Body of pancreas (tissue), 4 donors: ENCODE results near the gene MOK. TPM values are rescaled to one million over a fixed set of nuclear protein-coding genes. Genes with fewer than 3 reads are reported as not detected.

Experiments
- ATAC-seq: fragments of 150-250 bp; one replicate; pipeline ENCODE4 v1.9.1; 2016
- DNase-seq, 4 donors: peaks; one replicate each; pipeline ENCODE4 v3.0.0-alpha.2; 2019
- H3K27ac ChIP-seq, 4 donors: fragments of 200-600 bp; sonication (generic); 1 replicate in 3 of 4; 2 replicates in 1 of 4; pipeline versions ENCODE4 v1.5.1 to v1.6.1; 2016 to 2019; ENCODE audit warnings: mild to moderate bottlenecking in 1 of 4, mixed read lengths in 1 of 4, moderate library complexity in 1 of 4
- H3K27me3 ChIP-seq, 2 donors: fragments of 200-600 bp; sonication (generic); one replicate each; pipeline ENCODE4 v1.6.0; 2016; ENCODE audit warnings: mild to moderate bottlenecking in 1 of 2
- H3K36me3 ChIP-seq, 2 donors: fragments of 200-600 bp; sonication (generic); replicated peaks in 1 of 2; 2 replicates each; pipeline ENCODE4 v1.5.1; 2016; ENCODE audit warnings: low read depth in 2 of 2; ENCODE audit not compliant: insufficient read depth in 1 of 2
- H3K4me1 ChIP-seq: fragments of 200-600 bp; sonication (generic); one replicate; pipeline ENCODE4 v1.6.0; 2016
- H3K4me3 ChIP-seq, 2 donors: fragments of 200-600 bp; sonication (generic); 1 replicate in 1 of 2; 2 replicates in 1 of 2; pipeline ENCODE4 v1.5.1; 2016 to 2019
- H3K9me3 ChIP-seq, 3 donors: fragments of 200-600 bp; sonication (generic); 1 replicate in 2 of 3; 2 replicates in 1 of 3; pipeline ENCODE4 v1.5.1; 2016
- POLR2A ChIP-seq, 3 donors: fragments of 450-650 bp; IDR thresholded peaks; one replicate each; pipeline ENCODE4 v1.6.1; 2016; ENCODE audit warnings: antibody characterized with exemption in 3 of 3, mild to moderate bottlenecking in 2 of 3
- WGBS, 2 donors: methylation state at CpG; one replicate each; pipeline ENCODE4 v1.1.5; 2017; 5-methylcytosine and 5-hydroxymethylcytosine counted together
- intact Hi-C: fragments of 100-400 bp; cut with DNase I; formaldehyde crosslinking; loops from one replicate; pipeline ENCODE4 v1.15.1; 2023
- total RNA-seq, 2 donors: library from RNA; depleted of rRNA; stranded (reverse); fragments of >200 nt; gene quantifications; one replicate each; pipeline ENCODE4 v1.1.0, GENCODE V29; 2016
- TF ChIP-seq, protein P1 (sequence below), 7 experiments: fragments of 450-650 bp in 4 of 7; fragments of 200-600 bp in 3 of 7; sonication (generic) in 3 of 7; IDR thresholded peaks; one replicate each; pipeline ENCODE4 v1.5.1; 2016 to 2019; ENCODE audit warnings: antibody characterized with exemption in 7 of 7

The MOK gene
- total RNA-seq, 2 donors from 2014 or later = 14.3 to 18.5 TPM

DNA sequence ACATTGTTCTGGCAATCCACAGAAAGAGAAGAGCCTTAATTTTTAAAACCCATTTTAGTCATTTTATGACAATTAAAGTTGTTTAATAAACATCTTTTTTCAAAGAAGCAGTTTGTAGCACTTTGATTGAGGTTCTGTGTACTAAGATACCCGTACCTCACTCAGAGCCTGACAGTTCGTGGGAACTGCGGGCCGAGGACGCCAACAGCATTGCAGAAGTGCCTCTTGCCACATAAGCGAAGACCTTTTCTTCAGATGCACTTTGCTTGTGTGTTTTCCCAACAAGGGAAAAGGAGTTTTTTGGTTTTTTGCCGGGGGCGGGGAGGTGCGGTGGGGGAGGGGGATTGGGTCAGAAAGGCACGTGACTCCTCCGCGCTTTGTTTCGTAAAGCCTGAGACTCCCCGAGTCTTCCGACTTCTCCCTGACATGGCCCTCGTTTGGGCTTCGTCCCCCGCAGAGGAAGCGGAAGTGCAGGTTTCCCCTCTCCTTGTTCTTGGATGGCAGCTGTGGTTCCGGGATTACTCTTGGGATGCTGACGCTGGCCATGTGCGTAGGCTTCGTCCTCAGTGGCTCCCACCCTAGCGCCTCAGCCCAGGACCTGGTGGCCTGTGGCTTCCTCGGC lies 94.4 kb downstream of the MOK start:
- no peak overlapping the region for H3K27ac ChIP-seq
- TF ChIP-seq, protein P1, sequence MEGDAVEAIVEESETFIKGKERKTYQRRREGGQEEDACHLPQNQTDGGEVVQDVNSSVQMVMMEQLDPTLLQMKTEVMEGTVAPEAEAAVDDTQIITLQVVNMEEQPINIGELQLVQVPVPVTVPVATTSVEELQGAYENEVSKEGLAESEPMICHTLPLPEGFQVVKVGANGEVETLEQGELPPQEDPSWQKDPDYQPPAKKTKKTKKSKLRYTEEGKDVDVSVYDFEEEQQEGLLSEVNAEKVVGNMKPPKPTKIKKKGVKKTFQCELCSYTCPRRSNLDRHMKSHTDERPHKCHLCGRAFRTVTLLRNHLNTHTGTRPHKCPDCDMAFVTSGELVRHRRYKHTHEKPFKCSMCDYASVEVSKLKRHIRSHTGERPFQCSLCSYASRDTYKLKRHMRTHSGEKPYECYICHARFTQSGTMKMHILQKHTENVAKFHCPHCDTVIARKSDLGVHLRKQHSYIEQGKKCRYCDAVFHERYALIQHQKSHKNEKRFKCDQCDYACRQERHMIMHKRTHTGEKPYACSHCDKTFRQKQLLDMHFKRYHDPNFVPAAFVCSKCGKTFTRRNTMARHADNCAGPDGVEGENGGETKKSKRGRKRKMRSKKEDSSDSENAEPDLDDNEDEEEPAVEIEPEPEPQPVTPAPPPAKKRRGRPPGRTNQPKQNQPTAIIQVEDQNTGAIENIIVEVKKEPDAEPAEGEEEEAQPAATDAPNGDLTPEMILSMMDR (IDR thresholded peaks at IDR 0.05) = no peak
- no peak for TF ChIP-seq POLR2A (IDR thresholded peaks at IDR 0.05)
- H3K27me3 ChIP-seq = no peaks in the 10 kb centered on the region
- peaks cover 20% of the 10 kb centered on the region for H3K4me1 ChIP-seq
- H3K36me3 ChIP-seq = no peaks in the 10 kb centered on the region
- no peak overlapping the region for H3K4me3 ChIP-seq
- 85 to 94% methylated on average over 25 of the region's 25 CpGs for WGBS, 2 donors
- intact Hi-C loops = no loop called here
- no peaks in the 10 kb centered on the region for H3K9me3 ChIP-seq
- ATAC-seq = no peak
- no peak for DNase-seq

DNA sequence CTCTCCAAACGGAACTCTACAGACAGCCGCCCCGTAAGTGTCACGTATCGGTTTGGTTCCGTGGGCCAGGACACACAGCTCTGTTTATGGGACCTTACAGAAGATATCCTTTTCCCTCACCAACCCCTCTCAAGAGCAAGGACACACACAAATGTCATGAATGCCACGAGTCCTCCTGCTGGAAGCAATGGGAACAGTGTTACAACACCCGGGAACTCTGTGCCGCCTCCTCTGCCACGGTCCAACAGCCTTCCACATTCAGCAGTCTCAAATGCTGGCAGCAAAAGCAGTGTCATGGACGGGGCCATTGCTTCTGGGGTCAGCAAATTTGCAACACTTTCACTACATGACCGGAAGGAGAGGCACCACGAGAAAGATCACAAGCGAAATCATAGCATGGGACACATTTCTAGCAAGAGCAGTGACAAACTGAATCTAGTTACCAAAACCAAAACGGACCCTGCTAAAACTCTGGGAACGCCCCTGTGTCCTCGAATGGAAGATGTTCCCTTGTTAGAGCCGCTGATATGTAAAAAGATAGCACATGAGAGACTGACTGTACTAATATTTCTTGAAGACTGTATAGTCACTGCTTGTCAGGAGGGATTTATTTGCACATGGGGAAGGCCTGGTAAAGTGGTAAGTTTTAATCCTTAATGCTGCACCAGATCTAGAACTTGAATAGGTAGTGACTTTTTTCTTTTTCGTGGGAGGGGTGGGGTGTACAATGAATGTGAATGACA lies 95.6 kb downstream of the MOK start:
- H3K9me3 ChIP-seq = no peaks in the 10 kb centered on the region
- H3K27ac ChIP-seq = no peak overlapping the region
- ATAC-seq = no peak
- TF ChIP-seq POLR2A (IDR thresholded peaks at IDR 0.05) = no peak
- TF ChIP-seq, protein P1 (IDR thresholded peaks at IDR 0.05) = peak in 1 of 7 experiments; percentile 10
- intact Hi-C loops = no loop called here
- no peak for DNase-seq
- 75 to 85% methylated on average over 19 of the region's 19 CpGs for WGBS, 2 donors
- H3K4me3 ChIP-seq = no peak overlapping the region
- H3K27me3 ChIP-seq = no peaks in the 10 kb centered on the region
- H3K36me3 ChIP-seq = no peaks in the 10 kb centered on the region
- peaks cover 23% of the 10 kb centered on the region for H3K4me1 ChIP-seq

DNA sequence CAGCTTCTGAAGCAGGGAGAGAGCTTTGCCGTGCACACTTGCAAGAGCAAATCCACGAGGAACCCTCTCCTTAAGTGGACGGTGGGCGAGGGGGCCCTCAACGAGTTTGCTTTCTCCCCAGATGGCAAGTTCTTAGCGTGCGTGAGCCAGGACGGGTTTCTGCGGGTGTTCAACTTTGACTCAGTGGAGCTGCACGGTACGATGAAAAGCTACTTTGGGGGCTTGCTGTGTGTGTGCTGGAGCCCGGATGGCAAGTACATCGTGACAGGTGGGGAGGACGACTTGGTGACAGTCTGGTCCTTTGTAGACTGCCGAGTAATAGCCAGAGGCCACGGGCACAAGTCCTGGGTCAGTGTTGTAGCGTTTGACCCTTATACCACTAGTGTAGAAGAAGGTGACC lies 96.2 kb downstream of the MOK start:
- H3K9me3 ChIP-seq = no peaks in the 10 kb centered on the region
- H3K27me3 ChIP-seq = no peaks in the 10 kb centered on the region
- no peak overlapping the region for H3K27ac ChIP-seq
- intact Hi-C loops = no loop called here
- DNase-seq (no peak), ATAC-seq (no peak)
- peaks cover 23% of the 10 kb centered on the region for H3K4me1 ChIP-seq
- no peaks in the 10 kb centered on the region for H3K36me3 ChIP-seq
- TF ChIP-seq, protein P1 (IDR thresholded peaks at IDR 0.05) = no peak
- no peak for TF ChIP-seq POLR2A (IDR thresholded peaks at IDR 0.05)
- no peak overlapping the region for H3K4me3 ChIP-seq
- 89 to 94% methylated on average over 17 of the region's 17 CpGs for WGBS, 2 donors

DNA sequence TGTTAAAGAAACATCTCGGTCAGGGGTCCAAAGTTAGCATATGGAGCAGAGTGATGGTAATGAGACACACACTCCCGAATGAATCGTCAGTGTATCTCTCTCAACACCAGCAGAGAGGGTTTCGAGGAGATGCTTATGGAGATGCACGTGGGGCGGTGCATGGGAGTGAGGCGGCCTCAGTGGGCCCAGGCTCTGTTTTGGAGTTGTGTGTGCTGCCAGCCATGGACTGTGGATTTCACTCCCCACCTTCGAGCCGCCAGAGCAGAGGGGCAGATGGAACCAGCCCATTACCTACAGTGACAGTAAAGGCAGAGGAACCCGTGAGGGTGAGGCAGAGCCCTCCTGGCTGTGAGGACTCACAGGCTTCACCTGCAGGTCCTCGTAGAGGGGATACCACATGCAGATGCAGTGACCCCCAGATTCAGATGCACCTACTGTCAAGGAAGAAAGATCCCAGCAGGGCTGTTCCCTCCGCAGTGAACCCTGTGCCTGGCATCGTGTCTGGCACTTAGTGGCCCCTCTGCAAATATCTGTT lies 97.1 kb downstream of the MOK start:
- Histone ChIP-seq H3K4me3 (no peak overlapping the region), H3K36me3 (no peaks in the 10 kb centered on the region)
- intact Hi-C loops = no loop called here

More for the DNA sequence above, 97.1 kb downstream of the MOK start:
- peaks cover 23% of the 10 kb centered on the region for H3K4me1 ChIP-seq
- no peak for ATAC-seq
- WGBS, 2 donors = 90 to 93% methylated on average over 8 to 13 of the region's 13 CpGs
- no peak for DNase-seq
- no peaks in the 10 kb centered on the region for H3K9me3 ChIP-seq
- TF ChIP-seq POLR2A (IDR thresholded peaks at IDR 0.05) = no peak
- TF ChIP-seq, protein P1 (IDR thresholded peaks at IDR 0.05) = no peak
- H3K27me3 ChIP-seq = no peaks in the 10 kb centered on the region
- no peak overlapping the region for H3K27ac ChIP-seq
